ENCODE results near the gene GHRL.
"Not testable (repeated sequence)": the region's sequence is repeated elsewhere in the genome, so short reads cannot be mapped to it uniquely, and the experiment has no call there.

The GHRL gene

DNA sequence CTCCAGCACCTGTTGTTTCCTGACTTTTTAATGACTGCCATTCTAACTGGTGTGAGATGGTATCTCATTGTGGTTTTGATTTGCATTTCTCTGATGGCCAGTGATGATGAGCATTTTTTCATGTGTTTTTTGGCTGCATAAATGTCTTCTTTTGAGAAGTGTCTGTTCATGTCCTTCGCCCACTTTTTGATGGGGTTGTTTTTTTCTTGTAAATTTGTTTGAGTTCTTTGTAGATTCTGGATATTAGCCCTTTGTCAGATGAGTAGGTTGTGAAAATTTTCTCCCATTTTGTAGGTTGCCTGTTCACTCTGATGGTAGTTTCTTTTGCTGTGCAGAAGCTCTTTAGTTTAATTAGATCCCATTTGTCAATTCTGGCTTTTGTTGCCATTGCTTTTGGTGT lies 5.3 kb upstream of the GHRL start:
- peaks cover 20% of the 10 kb centered on the region for H3K36me3 ChIP-seq (ENCODE audit: insufficient read depth, low read length)
- H3K9ac ChIP-seq (ENCODE audit: low read depth, low read length); H3K4me1 ChIP-seq (ENCODE audit: insufficient read depth, low read length); H3K9me3 ChIP-seq (ENCODE audit: control insufficient read depth, insufficient read depth, low read length): not testable (repeated sequence)

DNA sequence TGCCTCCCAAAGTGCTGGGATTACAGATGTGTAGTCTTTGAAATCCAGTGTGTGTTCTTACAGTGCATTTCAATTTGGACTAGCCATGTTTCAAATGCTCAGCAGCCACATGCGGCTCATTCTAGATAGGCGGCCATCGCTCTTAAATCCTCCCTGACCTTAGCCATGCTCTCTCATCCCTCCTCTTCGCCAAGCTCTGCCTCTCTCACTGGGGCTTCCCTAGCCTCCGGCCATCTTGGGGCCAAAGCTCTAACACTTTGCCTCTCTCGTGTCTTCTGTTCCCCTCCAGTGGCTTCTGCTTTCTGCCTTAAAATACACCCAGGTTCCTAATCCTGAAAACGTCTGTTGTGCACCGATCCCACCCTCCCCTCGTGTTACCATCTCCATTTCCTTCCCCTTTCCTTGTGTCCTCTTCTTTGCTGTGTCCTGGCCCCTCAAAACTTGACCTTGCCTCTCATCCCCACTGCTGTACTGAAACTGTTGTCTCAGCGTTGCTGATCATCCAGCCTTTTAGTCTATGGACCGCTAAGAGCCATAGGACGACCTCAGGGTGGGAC lies 1.4 kb upstream of the GHRL start:
- Histone ChIP-seq H3K9me3 (ENCODE audit: control insufficient read depth, insufficient read depth, low read length) (no peaks in the 10 kb centered on the region), H3K9ac (ENCODE audit: low read depth, low read length) (no peak overlapping the region), H3K4me1 (ENCODE audit: insufficient read depth, low read length) (peaks cover 3% of the 10 kb centered on the region; the same call in 1 of the 2 replicates), H3K36me3 (ENCODE audit: insufficient read depth, low read length) (no peaks in the 10 kb centered on the region)

DNA sequence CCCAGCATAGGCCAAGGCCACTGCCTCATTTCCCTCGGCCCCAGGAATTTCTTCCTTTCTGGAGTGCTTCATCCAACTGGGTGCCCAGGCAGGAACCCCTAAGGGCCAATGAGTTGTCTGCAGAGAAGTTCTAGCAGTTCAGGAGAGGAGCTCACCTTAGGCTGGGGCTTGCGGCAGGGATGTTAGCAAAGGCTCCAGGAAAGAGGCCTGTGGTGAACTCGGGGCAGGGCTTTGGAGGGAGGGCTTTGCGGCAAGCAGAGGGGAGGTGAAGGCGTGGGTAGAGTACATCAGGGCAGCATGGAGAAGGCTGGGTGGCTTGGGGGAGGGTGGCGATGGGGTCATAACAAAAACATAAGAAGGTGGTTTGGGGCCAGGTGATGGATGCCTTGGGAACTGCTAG lies 1.1 kb downstream of the GHRL start:
- no peak overlapping the region for H3K9ac ChIP-seq (ENCODE audit: low read depth, low read length)
- H3K36me3 ChIP-seq (ENCODE audit: insufficient read depth, low read length) = no peaks in the 10 kb centered on the region

DNA sequence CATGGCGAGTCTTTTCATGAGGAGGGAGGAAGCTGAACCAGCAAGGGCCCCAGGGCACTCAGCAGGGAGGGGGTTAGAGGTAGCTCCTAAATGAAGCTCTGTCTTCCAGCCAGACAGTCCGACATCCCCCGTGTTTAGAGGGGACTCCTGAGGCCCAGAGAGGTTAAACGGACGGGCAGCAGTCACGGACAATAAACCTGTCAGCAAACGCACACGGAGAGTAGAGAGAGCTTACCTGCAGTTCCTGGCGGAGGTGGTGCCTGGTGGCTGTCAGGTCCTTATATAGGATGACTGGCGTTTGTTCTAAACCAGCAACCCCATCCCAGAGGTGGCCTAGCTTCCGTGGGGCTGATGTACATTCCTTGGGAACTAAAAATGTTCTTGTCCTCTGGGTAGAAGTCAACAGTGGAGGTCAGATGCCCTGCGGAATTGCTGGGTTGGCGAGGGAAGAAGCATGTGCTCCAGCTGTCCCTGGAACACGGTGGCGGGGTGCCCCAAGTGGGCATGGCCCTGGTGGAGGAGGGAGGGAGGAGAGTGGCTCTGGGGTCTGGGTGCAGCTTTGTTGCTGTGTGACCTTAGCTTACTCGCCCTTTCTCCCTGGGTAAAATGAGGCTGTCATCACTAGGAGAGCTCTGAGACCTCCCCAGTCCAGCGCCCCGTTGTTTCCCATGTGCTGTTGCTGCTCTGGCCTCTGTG lies 2.1 kb downstream of the GHRL start:
- no peaks in the 10 kb centered on the region for H3K9me3 ChIP-seq (ENCODE audit: control insufficient read depth, insufficient read depth, low read length)
- peaks cover 19% of the 10 kb centered on the region for H3K4me1 ChIP-seq (ENCODE audit: insufficient read depth, low read length)
- H3K9ac ChIP-seq (ENCODE audit: low read depth, low read length) = no peak overlapping the region
- H3K36me3 ChIP-seq (ENCODE audit: insufficient read depth, low read length) = no peaks in the 10 kb centered on the region

More for the DNA sequence above, 1.1 kb downstream of the GHRL start:
- no peaks in the 10 kb centered on the region for H3K9me3 ChIP-seq (ENCODE audit: control insufficient read depth, insufficient read depth, low read length)
- H3K4me1 ChIP-seq (ENCODE audit: insufficient read depth, low read length) = peaks cover 12% of the 10 kb centered on the region

DNA sequence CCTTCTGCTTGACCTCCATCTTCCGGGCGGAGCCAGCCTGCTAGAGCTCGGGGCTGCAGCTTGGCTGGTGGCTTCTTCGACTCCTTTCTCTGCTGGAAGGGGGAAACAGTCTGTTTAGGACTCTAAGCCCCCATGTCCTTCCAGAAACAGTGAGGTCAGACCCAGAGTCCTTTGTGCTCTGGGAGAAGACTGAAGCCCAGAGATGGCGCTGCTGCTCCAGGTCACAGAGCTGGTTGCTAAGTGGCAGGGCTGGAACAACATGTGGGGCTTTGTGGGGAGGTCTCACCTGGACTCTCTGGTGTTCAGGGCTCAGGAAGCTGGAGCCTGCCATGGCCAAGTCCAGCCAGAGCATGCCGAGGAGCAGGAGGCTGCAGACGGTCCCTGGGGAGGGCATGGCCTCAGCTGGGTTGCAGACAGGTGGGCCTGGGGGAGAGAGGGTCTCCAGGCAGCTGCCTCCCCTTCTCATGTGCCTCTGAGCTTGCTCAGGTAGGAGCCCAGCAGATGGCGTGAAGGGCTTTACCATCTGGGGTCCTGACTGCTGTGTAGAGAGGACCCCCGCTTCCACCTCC lies 2.9 kb downstream of the GHRL start:
- H3K36me3 ChIP-seq (ENCODE audit: insufficient read depth, low read length) = no peaks in the 10 kb centered on the region
- H3K9ac ChIP-seq (ENCODE audit: low read depth, low read length) = no peak overlapping the region
- H3K4me1 ChIP-seq (ENCODE audit: insufficient read depth, low read length) = peaks cover 19% of the 10 kb centered on the region
- H3K9me3 ChIP-seq (ENCODE audit: control insufficient read depth, insufficient read depth, low read length) = no peaks in the 10 kb centered on the region

DNA sequence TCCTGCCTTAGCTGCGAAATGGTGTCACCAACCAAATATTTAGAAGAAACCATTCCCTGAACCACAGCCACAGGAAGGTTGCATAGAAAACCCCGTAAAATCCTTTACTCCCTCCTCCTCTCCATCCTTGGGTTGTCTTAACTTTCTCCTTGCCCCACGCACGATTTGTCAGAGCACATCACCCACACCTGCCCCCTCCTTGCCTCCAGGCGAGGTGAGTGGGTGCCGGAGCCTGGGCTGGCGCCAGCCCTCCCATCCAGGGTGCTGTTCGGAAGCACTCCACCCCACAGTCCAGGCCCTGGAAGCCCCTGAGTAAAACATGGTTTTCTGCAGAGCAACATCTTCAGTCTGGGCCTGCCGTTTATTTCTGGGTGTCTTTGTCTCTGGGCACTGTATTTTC lies 3.7 kb downstream of the GHRL start:
- Histone ChIP-seq H3K9me3 (ENCODE audit: control insufficient read depth, insufficient read depth, low read length) (no peaks in the 10 kb centered on the region), H3K9ac (ENCODE audit: low read depth, low read length) (no peak overlapping the region), H3K36me3 (ENCODE audit: insufficient read depth, low read length) (no peaks in the 10 kb centered on the region), H3K4me1 (ENCODE audit: insufficient read depth, low read length) (peaks cover 19% of the 10 kb centered on the region)

DNA sequence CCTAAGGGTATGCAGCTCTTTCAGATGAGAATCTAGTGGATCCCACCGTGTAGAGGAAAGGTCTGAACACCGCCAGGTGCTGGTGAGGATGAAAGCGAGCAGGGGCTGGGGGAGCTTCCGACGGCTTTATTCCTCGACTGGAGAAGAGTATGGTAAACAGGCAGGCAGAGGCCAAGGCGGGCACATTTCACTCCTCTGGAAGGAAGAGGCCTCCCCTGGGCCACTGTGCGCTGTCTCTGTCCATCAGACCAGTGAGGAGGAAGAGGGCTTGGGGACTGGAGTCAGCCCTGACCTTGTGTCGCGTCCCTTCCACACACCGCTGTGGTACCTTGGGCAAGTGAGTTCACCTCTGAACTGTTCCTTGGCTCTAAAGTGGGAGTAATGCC lies 4.2 kb downstream of the GHRL start:
- Histone ChIP-seq H3K9me3 (ENCODE audit: control insufficient read depth, insufficient read depth, low read length) (no peaks in the 10 kb centered on the region), H3K36me3 (ENCODE audit: insufficient read depth, low read length) (no peaks in the 10 kb centered on the region; the same call in 1 of the 2 replicates), H3K9ac (ENCODE audit: low read depth, low read length) (no peak overlapping the region), H3K4me1 (ENCODE audit: insufficient read depth, low read length) (peaks cover 19% of the 10 kb centered on the region)

DNA sequence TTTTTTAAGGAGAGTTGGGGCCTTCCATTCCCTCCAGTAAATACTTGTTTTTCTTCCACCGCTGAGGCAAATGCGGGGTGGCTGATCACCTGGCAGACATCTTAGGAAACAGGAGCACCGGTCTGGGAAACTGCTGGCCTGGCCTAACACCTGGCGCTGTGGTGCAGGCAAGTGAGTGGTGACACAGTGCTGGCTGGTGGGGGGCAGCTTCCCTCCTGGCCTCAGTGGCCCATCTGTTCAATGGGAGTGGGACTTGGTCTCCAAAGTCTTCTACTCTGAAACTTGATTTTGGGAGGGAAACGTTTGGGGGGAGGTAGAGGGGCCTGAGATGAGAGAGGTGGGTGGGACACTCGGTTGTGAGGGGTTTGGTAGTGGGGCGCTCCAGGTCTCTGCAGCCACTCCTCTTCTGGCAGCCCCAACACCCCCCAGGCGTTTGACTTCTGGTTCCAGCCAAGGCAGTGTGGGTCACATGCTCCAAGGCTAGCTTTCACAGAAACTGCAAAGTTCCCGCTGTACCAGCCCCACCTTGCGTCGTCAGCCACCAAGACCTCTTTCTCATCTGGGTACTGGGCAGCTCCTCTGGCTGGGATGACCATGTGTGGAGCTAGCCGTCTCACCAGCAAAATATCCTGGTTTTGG lies 4.7 kb downstream of the GHRL start:
- Histone ChIP-seq H3K4me1 (ENCODE audit: insufficient read depth, low read length) (peaks cover 19% of the 10 kb centered on the region), H3K36me3 (ENCODE audit: insufficient read depth, low read length) (no peaks in the 10 kb centered on the region; the same call in 1 of the 2 replicates), H3K9me3 (ENCODE audit: control insufficient read depth, insufficient read depth, low read length) (no peaks in the 10 kb centered on the region), H3K9ac (ENCODE audit: low read depth, low read length) (no peak overlapping the region)

DNA sequence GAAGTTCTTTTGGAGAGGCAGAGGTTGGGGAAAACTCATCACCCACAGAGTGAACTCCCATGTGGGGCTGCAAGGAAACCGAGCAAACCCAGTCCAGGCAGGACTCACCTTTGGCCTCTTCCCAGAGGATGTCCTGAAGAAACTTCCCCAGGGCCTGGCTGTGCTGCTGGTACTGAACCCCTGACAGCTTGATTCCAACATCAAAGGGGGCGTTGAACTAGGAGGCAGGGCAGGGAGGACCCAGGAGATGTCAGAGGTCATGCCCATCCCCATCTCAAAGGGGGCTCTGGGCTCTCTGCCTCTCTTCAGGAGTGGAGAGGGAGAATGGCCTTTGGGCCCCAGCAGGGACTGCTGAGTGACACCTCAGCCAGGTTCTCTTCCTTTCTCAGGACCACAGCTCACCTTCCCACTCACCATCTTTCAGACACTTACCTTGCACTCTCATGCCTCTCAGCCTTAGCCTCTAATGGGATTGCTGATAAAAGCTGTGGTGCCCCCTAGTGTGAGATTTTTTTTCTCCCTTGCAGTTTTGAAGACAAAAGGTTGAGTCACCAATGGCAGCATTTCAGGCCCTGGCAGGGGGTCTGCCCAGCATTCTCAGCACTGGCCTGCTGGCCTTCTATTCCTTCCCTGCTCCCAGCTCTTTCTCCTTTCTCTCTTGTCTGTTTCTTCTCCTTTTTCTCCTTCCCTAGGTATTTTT lies 6.0 kb downstream of the GHRL start:
- peaks cover 3% of the 10 kb centered on the region for H3K36me3 ChIP-seq (ENCODE audit: insufficient read depth, low read length)
- H3K4me1 ChIP-seq (ENCODE audit: insufficient read depth, low read length) = peaks cover 19% of the 10 kb centered on the region
- H3K9ac ChIP-seq (ENCODE audit: low read depth, low read length) = no peak overlapping the region
- H3K9me3 ChIP-seq (ENCODE audit: control insufficient read depth, insufficient read depth, low read length) = no peaks in the 10 kb centered on the region

DNA sequence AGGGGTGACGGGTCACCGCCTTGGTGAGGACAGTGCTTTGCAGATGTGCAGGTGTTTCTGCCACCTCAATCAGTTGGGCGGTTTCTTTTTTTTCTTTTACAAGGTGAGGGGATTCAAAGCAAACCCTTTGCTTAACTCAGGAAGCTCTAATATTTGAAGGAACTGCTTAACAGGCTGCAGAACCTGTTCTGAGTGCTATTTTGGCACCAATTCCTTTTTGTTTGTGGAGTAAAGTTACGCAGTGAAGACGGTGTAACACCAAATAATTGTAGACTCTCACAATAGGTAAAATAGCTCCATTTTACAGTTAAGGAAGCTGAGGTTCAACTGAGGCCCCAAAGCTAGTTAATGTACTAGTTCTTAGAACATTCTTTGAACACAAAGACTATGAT lies 6.6 kb downstream of the GHRL start:
- peaks cover 6% of the 10 kb centered on the region for H3K36me3 ChIP-seq (ENCODE audit: insufficient read depth, low read length)
- H3K9me3 ChIP-seq (ENCODE audit: control insufficient read depth, insufficient read depth, low read length) = no peaks in the 10 kb centered on the region
- H3K4me1 ChIP-seq (ENCODE audit: insufficient read depth, low read length) = peaks cover 19% of the 10 kb centered on the region
- H3K9ac ChIP-seq (ENCODE audit: low read depth, low read length) = no peak overlapping the region

DNA sequence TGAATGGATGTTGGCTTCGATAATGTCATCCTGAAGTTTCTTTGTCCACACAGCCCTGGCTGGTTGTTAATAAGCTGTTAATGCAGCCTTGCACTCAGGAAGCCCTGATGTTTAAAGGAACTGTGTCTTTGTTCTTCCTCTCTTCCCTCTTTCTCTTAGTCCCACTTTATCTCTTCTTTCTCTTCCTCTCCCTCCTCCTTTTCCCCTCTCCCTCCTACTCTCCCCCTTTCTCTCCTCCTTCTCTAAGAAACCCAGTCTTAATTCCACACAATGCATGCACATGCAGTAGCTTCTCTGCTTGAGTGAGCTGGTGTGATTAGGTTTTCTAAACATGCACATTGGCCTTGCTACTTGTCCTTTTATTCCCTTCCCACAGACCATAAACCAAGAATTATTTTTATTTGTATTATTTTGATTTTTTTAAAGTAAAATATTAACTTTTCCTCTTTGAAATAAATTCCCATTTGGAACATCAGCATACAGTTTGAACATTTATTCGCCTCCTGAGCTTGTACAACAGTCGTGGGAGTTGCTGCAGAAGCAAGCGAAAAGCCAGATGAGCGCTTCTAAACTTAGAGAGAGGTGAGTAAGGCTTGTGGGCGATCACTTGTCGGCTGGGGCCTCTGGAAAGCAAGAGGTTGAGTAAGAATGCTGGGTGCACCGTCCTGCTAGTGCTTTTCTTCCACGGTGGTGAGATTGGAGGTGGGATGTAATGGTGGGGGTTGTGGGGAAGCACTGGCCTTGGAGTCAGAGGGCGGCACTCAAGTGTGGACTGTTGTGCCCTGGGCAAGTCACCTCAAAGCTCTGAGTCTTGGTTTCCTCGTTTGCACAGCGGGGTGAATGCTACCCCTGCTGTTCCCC lies 7.2 kb downstream of the GHRL start:
- peaks cover 19% of the 10 kb centered on the region for H3K4me1 ChIP-seq (ENCODE audit: insufficient read depth, low read length)
- peaks cover 6% of the 10 kb centered on the region for H3K36me3 ChIP-seq (ENCODE audit: insufficient read depth, low read length)
- H3K9me3 ChIP-seq (ENCODE audit: control insufficient read depth, insufficient read depth, low read length) = no peaks in the 10 kb centered on the region
- no peak overlapping the region for H3K9ac ChIP-seq (ENCODE audit: low read depth, low read length)

GRCh38 chr3:10284496-10284895 lies 8.3 kb downstream of the GHRL start:
- Histone ChIP-seq H3K9ac (ENCODE audit: low read depth, low read length) (no peak overlapping the region), H3K4me1 (ENCODE audit: insufficient read depth, low read length) (peaks cover 15% of the 10 kb centered on the region), H3K9me3 (ENCODE audit: control insufficient read depth, insufficient read depth, low read length) (no peaks in the 10 kb centered on the region), H3K36me3 (ENCODE audit: insufficient read depth, low read length) (peaks cover 6% of the 10 kb centered on the region)

- no peaks in the 10 kb centered on the region for H3K9me3 ChIP-seq (ENCODE audit: control insufficient read depth, insufficient read depth, low read length)
- H3K9ac ChIP-seq (ENCODE audit: low read depth, low read length) = no peak overlapping the region
- H3K36me3 ChIP-seq (ENCODE audit: insufficient read depth, low read length) = peaks cover 6% of the 10 kb centered on the region
- peaks cover 15% of the 10 kb centered on the region for H3K4me1 ChIP-seq (ENCODE audit: insufficient read depth, low read length)
Observed at GRCh38 chr3:10283638-10284037, 9.1 kb downstream of the GHRL start.

GRCh38 chr3:10281951-10282350 lies 10.8 kb downstream of the GHRL start:
- H3K9ac ChIP-seq (ENCODE audit: low read depth, low read length) = no peak overlapping the region
- peaks cover 9% of the 10 kb centered on the region; the same call in 1 of the 2 replicates for H3K4me1 ChIP-seq (ENCODE audit: insufficient read depth, low read length)
- H3K36me3 ChIP-seq (ENCODE audit: insufficient read depth, low read length) = peaks cover 6% of the 10 kb centered on the region
- no peaks in the 10 kb centered on the region for H3K9me3 ChIP-seq (ENCODE audit: control insufficient read depth, insufficient read depth, low read length)

Measured in ES-I3 (cell line).